ENCODE data around the gene CLCN3.

The CLCN3 gene

GRCh38 chr4:169655401-169655800, 35.0 kb downstream of the CLCN3 start:
- FAIRE-seq: no peak
- DNase-seq (ENCODE audit: insufficient read length, low spot score): no peak

GRCh38 chr4:169657470-169658107, 37.2 kb downstream of the CLCN3 start:
- FAIRE-seq: no peak
- no peak for DNase-seq (ENCODE audit: insufficient read length, low spot score)
- no peak for TF ChIP-seq CTCF (IDR thresholded peaks at IDR 0.05; ENCODE audit: insufficient read depth, missing control alignments)

More at GRCh38 chr4:169655401-169655800, 35.0 kb downstream of the CLCN3 start:
- TF ChIP-seq CTCF (IDR thresholded peaks at IDR 0.05; ENCODE audit: insufficient read depth, missing control alignments): no peak

- FAIRE-seq (no peak), DNase-seq (ENCODE audit: insufficient read length, low spot score) (no peak)
- no peak for TF ChIP-seq CTCF (IDR thresholded peaks at IDR 0.05; ENCODE audit: insufficient read depth, missing control alignments)
These were observed 37.8 kb downstream of the CLCN3 start for GRCh38 chr4:169658196-169658595.

- no peak for FAIRE-seq
- TF ChIP-seq CTCF (IDR thresholded peaks at IDR 0.05; ENCODE audit: insufficient read depth, missing control alignments): no peak
These were observed 38.8 kb downstream of the CLCN3 start for GRCh38 chr4:169658975-169659715.

GRCh38 chr4:169659716-169660670, 39.6 kb downstream of the CLCN3 start:
- TF ChIP-seq CTCF (IDR thresholded peaks at IDR 0.05; ENCODE audit: insufficient read depth, missing control alignments): no peak
- FAIRE-seq (peak; percentile 97), DNase-seq (ENCODE audit: insufficient read length, low spot score) (no peak)

More at GRCh38 chr4:169658975-169659715, 38.8 kb downstream of the CLCN3 start:
- no peak for DNase-seq (ENCODE audit: insufficient read length, low spot score)

GRCh38 chr4:169660929-169661328, 40.6 kb downstream of the CLCN3 start:
- no peak for FAIRE-seq
- no peak for TF ChIP-seq CTCF (IDR thresholded peaks at IDR 0.05; ENCODE audit: insufficient read depth, missing control alignments)
- no peak for DNase-seq (ENCODE audit: insufficient read length, low spot score)
